Natural killer cell treated with Interleukin-12 subunit alpha and Interleukin-12 subunit beta and Interleukin-15 and Interleukin-18, amount 100 ng/mL, for 72 hours (primary cell): ENCODE measurements around the gene LDLRAD2. TPM values are rescaled to one million over a fixed set of nuclear protein-coding genes. Genes with fewer than 3 reads are reported as not detected.
A peak's percentile ranks its signal among the peaks of the same experiment; 100 is the strongest.

Experiments used
- ATAC-seq, 2 donors: fragments of 150-1000 bp; cut with Tn5 transposase in 1 of 2; sonication (Bioruptor Pico), chemical (Tn5 transposase) in 1 of 2; 2 replicates each; pipeline ENCODE4 v1.10.0; 2021
- DNase-seq: peaks from one replicate; pipeline ENCODE4 v3.0.0; 2022; ENCODE audit warnings: low spot score
- H3K27ac Mint-ChIP-seq, 2 donors: 1 replicate in 1 of 2; 2 replicates in 1 of 2; pipeline ENCODE4 v1.8.0; 2022; ENCODE audit warnings: mixed read lengths in 2 of 2, mild to moderate bottlenecking in 1 of 2, moderate library complexity in 1 of 2
- H3K27me3 Mint-ChIP-seq, 2 donors: 1 replicate in 1 of 2; 2 replicates in 1 of 2; pipeline ENCODE4 v1.8.0; 2022; ENCODE audit warnings: mixed read lengths in 2 of 2
- H3K36me3 Mint-ChIP-seq: one replicate; pipeline ENCODE4 v1.8.0; 2022; ENCODE audit warnings: mixed read lengths
- H3K4me1 Mint-ChIP-seq, 2 donors: 1 replicate in 1 of 2; 2 replicates in 1 of 2; pipeline ENCODE4 v1.8.0; 2022; ENCODE audit warnings: low read depth in 2 of 2, mixed read lengths in 2 of 2, mild to moderate bottlenecking in 1 of 2
- H3K4me3 Mint-ChIP-seq: one replicate; pipeline ENCODE4 v1.8.0; 2022; ENCODE audit warnings: mixed read lengths
- H3K9me3 Mint-ChIP-seq: 2 replicates; pipeline ENCODE4 v1.8.0; 2022; ENCODE audit warnings: mixed read lengths
- total RNA-seq, 2 donors: library from RNA; stranded (reverse); gene quantifications; one replicate each; pipeline ENCODE4 v1.2.3, GENCODE V29; 2022

The LDLRAD2 gene
- total RNA-seq, 2 donors from 2014 or later, result not detected

DNA sequence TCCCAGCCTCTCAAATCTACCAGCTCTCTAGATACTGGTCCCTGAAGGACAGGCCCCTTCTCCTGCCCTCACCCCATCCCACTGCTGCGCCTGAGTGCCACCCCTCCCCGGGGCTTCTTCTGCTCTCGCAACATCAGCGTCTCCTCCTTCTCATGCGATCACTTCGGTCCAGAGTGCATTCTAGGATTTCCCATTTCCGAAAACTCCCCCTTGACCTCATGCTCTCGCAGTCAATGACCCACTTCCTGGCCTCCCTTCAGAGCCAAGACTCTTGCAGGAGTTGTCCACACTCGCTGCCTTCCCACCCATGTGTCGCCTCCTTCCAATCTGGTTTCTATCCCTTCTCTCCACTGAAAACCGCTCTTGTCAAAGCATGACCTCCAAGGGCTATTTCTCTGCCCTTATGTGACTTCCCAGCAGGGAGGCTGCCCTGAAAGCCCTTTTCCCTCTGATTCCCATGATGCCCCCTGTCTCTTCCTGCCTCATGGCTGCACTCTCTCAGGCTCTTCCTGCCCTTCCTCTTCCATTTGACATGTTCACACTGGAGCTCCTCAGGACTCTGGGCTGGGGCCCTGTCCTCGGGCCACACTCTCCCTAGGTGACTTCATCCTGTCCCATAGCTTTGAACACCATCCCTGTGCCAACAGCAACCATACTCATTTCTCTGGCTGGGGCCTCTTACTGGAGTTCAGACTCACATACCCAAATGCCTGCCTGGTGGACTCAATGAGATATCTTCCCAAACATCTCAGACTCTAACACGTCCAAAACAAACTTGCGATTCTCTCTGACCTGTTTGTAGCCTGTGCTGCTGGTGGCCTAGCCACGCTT is 46.0 kb downstream of the LDLRAD2 start:
- H3K4me3 Mint-ChIP-seq, result peak overlapping the region; percentile 21
- H3K27ac Mint-ChIP-seq, result peak overlapping the region; percentile 8 to 17
- H3K36me3 Mint-ChIP-seq, result no peaks in the 10 kb centered on the region
- ATAC-seq (no peak), DNase-seq (no peak)
- H3K9me3 Mint-ChIP-seq, result no peaks in the 10 kb centered on the region
- no peaks in the 10 kb centered on the region for H3K27me3 Mint-ChIP-seq
- peaks cover 12 to 14% of the 10 kb centered on the region in 2 donors for H3K4me1 Mint-ChIP-seq

- Mint-ChIP-seq H3K4me3 (no peak overlapping the region), H3K4me1 (peaks cover 12 to 13% of the 10 kb centered on the region in 2 donors), H3K36me3 (no peaks in the 10 kb centered on the region), H3K9me3 (no peaks in the 10 kb centered on the region), H3K27ac (no peak overlapping the region), H3K27me3 (no peaks in the 10 kb centered on the region)
- DNase-seq (no peak), ATAC-seq (no peak)
Observed at GRCh38 chr1:21859669-21860179, 47.7 kb downstream of the LDLRAD2 start.

- ATAC-seq, result no peak
- Mint-ChIP-seq H3K27ac (no peak overlapping the region), H3K4me1 (peaks cover 12% of the 10 kb centered on the region in 2 donors), H3K4me3 (no peak overlapping the region), H3K36me3 (no peaks in the 10 kb centered on the region), H3K27me3 (no peaks in the 10 kb centered on the region), H3K9me3 (no peaks in the 10 kb centered on the region)
- DNase-seq, result no peak
Observed at GRCh38 chr1:21860971-21861370, 48.9 kb downstream of the LDLRAD2 start.

DNA sequence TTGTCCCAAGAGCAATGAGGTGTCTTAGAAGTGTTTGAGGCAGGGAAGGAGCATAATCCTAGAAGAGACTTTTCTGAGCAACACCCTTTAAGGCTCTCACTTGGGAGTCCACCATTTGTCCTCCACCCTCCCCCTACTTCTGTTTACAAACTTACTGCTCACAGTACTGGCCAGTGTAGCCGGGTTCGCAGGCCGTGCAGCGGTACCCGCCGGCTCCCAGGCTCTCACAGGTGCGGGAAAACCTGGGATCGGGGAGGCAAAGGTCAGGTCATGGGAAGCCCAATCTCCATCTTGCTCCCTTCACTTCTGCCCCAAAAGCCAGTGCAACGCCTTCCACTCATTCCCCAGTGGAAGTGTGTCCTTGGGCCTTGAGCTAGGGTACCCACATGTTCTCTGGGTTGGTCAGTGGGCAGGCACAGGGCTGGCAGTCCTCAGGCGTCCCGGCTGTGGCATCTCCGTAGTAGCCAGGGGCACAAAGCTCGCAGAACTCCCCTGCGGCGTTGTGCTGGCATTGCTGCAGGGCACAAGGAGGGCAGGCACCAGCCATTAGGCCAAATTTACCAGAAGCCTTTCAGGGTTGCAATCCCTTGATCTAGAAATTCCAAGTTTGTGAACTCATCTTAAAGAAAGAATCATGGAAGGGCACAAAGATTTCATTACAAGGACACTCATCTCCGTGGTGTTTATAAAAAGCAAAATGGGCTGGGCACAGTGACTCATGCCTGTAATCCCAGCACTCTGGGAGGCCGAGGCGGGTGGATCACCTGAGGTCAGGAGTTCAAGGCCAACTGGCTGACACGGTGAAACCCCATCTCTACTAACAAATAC is 49.8 kb downstream of the LDLRAD2 start:
- Mint-ChIP-seq H3K27me3 (no peaks in the 10 kb centered on the region), H3K27ac (no peak overlapping the region), H3K36me3 (no peaks in the 10 kb centered on the region), H3K4me3 (no peak overlapping the region), H3K9me3 (no peaks in the 10 kb centered on the region), H3K4me1 (peaks cover 12% of the 10 kb centered on the region in 2 donors)
- ATAC-seq (no peak), DNase-seq (no peak)

DNA sequence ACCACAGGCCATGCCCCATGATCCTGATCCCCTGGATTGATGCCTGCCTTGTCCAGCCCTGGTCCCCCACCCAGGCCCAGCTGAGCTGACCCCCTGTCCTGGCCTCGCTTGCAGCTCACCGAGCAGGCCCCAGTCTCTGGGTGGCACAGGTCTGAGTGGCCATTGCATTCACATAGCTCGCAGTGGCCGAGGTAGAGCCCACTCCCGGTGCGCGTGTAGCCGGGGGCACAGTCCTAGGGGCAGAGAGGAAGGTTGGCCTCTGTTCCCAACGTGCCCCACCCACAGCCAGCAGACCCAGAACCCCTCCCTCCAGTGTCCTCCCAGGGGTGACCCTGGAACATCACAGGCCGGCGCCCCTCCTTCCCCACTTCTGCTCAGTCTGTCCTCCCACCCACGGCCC is 51.9 kb downstream of the LDLRAD2 start:
- no peaks in the 10 kb centered on the region for H3K9me3 Mint-ChIP-seq
- H3K27ac Mint-ChIP-seq, result no peak overlapping the region
- no peaks in the 10 kb centered on the region for H3K27me3 Mint-ChIP-seq
- no peaks in the 10 kb centered on the region for H3K4me1 Mint-ChIP-seq
- ATAC-seq, result peak; percentile 18 to 41
- no peak overlapping the region for H3K4me3 Mint-ChIP-seq
- DNase-seq, result no peak
- no peaks in the 10 kb centered on the region for H3K36me3 Mint-ChIP-seq

DNA sequence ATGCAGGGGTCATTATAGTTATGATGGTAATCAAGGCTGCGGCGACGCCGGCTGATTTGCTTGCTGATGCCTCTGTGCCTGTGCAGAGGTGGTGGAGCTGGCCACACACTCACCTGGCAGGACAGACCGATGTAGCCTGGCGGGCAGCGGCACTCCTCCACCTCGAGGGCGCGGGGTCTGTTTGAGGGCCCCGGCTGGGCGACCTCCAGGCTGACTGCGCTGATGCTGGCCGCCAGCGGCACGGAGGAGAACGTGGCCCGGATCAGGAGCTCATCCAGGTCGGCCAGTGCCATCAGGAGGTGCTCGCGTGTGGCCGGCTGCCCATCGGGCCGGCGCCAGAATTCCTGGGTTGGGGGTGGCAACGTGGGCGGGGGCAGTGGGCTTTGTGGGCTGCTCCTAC is 52.7 kb downstream of the LDLRAD2 start:
- H3K4me3 Mint-ChIP-seq, result no peak overlapping the region
- no peaks in the 10 kb centered on the region for H3K4me1 Mint-ChIP-seq
- no peaks in the 10 kb centered on the region for H3K27me3 Mint-ChIP-seq
- ATAC-seq, result no peak
- H3K9me3 Mint-ChIP-seq, result no peaks in the 10 kb centered on the region
- no peaks in the 10 kb centered on the region for H3K36me3 Mint-ChIP-seq
- H3K27ac Mint-ChIP-seq, result no peak overlapping the region
- no peak for DNase-seq

GRCh38 chr1:21865609-21865942 is 53.5 kb downstream of the LDLRAD2 start:
- H3K9me3 Mint-ChIP-seq, result no peaks in the 10 kb centered on the region
- no peak for DNase-seq
- H3K27ac Mint-ChIP-seq, result no peak overlapping the region
- no peaks in the 10 kb centered on the region for H3K4me1 Mint-ChIP-seq
- H3K36me3 Mint-ChIP-seq, result no peaks in the 10 kb centered on the region
- no peaks in the 10 kb centered on the region for H3K27me3 Mint-ChIP-seq
- no peak overlapping the region for H3K4me3 Mint-ChIP-seq
- no peak for ATAC-seq

GRCh38 chr1:21865943-21866706 is 54.1 kb downstream of the LDLRAD2 start:
- DNase-seq, result no peak
- Mint-ChIP-seq H3K9me3 (no peaks in the 10 kb centered on the region), H3K4me3 (no peak overlapping the region), H3K27ac (no peak overlapping the region), H3K27me3 (no peaks in the 10 kb centered on the region), H3K36me3 (no peaks in the 10 kb centered on the region), H3K4me1 (no peaks in the 10 kb centered on the region)
- peak in 1 of 2 donors; percentile 26 for ATAC-seq

DNA sequence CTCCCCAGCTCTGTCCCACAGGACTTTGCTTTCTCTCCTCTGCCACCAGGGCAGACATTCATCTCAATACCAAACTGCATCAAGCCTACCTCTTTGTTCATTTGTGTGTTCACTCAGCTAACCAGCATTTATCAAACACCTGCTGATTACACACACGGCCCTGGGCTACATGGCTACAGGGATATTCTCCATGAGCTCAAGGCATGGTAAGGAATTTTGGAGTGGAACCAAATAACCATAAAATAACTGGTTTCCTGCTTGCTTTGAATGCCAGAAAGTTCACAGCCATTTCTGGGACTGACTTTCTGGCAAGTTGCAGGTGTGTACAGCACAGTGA is 54.6 kb downstream of the LDLRAD2 start:
- ATAC-seq, result no peak
- Mint-ChIP-seq H3K27ac (no peak overlapping the region), H3K36me3 (no peaks in the 10 kb centered on the region), H3K4me3 (no peak overlapping the region), H3K9me3 (no peaks in the 10 kb centered on the region), H3K27me3 (no peaks in the 10 kb centered on the region), H3K4me1 (no peaks in the 10 kb centered on the region)
- DNase-seq, result no peak

DNA sequence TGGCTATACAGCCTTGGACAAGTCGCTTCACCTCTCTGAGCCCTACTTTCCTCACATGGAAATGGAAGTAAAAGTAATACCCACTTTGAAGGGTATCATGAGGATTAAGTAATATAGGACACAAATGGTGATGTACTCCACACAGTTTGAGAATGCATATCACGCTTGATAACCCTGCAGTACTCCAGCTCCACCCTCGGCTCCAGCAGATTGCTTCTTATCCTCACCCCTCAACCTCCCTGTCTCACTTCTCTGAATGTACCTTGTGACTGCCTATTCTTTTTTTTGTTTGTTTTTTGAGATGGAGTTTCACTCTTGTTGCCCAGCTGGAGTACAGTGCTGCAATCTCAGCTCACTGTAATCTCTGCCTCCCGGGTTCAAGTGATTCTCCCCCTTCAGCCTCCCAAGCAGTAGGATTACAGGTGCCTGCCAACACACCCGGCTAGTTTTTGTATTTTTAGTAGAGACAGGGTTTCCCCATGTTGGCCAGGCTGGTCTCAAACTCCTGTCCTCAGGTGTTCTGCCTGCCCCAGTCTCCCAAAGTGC is 55.5 kb downstream of the LDLRAD2 start:
- no peaks in the 10 kb centered on the region for H3K27me3 Mint-ChIP-seq
- no peaks in the 10 kb centered on the region for H3K36me3 Mint-ChIP-seq
- H3K4me1 Mint-ChIP-seq, result no peaks in the 10 kb centered on the region
- no peak for ATAC-seq
- no peak overlapping the region for H3K4me3 Mint-ChIP-seq
- H3K9me3 Mint-ChIP-seq, result no peaks in the 10 kb centered on the region
- DNase-seq, result no peak
- H3K27ac Mint-ChIP-seq, result no peak overlapping the region

DNA sequence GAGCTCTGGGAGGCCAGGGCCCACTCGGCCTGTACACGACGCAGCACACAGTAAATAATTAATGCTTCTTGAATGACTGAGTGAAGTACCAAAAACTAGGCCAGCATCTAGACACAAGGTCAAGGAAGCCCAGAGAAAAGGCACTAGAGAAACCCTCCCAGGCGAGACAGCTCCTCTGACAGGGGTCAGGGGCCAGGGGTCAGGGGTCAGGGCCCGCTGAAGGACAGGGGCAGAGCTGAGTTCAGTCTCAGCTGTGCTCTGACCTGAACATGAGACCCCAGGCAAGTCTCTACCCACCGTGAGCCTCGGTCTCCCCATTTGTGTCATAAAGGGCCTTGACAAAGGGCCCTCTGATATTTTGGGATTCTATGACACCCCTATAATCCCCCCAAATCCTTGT is 56.4 kb downstream of the LDLRAD2 start:
- no peak overlapping the region for H3K27ac Mint-ChIP-seq
- no peaks in the 10 kb centered on the region for H3K36me3 Mint-ChIP-seq
- H3K27me3 Mint-ChIP-seq, result no peaks in the 10 kb centered on the region
- H3K4me3 Mint-ChIP-seq, result no peak overlapping the region
- H3K4me1 Mint-ChIP-seq, result no peaks in the 10 kb centered on the region
- ATAC-seq, result no peak
- H3K9me3 Mint-ChIP-seq, result no peaks in the 10 kb centered on the region
- no peak for DNase-seq

- no peaks in the 10 kb centered on the region for H3K4me1 Mint-ChIP-seq
- ATAC-seq (no peak), DNase-seq (no peak)
- H3K4me3 Mint-ChIP-seq, result no peak overlapping the region
- no peaks in the 10 kb centered on the region for H3K9me3 Mint-ChIP-seq
- no peaks in the 10 kb centered on the region for H3K36me3 Mint-ChIP-seq
- H3K27me3 Mint-ChIP-seq, result no peaks in the 10 kb centered on the region
- no peak overlapping the region for H3K27ac Mint-ChIP-seq
Observed at GRCh38 chr1:21868941-21869454, 56.9 kb downstream of the LDLRAD2 start.

DNA sequence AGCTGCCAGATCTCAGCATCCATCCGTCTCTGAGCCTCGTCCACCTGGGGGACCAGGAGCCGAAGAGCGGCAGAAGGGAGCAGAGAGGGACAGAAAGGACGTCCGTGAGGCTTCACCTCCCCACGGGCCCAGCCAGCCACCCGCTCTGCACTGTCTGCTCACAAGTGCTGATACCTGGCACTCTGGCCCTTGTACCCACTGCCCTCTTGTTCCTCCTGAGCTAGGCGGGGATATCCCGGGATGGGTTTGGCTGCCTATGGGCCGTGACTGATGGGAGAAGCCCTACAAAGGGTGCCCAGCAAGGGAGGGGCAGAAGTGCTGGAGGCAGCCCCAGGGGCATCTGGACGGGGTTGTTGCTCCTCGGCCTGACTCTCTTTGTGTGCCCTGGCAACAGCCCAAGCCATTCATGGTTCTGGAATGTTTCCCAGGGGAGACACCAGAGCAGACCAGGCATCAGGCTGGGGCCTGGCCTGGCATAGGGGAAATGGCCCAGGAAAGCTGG is 57.6 kb downstream of the LDLRAD2 start:
- ATAC-seq, result no peak
- H3K36me3 Mint-ChIP-seq, result no peaks in the 10 kb centered on the region

More for the DNA sequence above, 57.6 kb downstream of the LDLRAD2 start:
- Mint-ChIP-seq H3K27me3 (no peaks in the 10 kb centered on the region), H3K9me3 (no peaks in the 10 kb centered on the region), H3K4me1 (no peaks in the 10 kb centered on the region), H3K27ac (no peak overlapping the region), H3K4me3 (no peak overlapping the region)
- DNase-seq, result no peak
